Activated CD4-positive, alpha-beta T cell treated with anti-CD3 and anti-CD28 coated beads, Interleukin-2, amount 10 ng/mL, durations not matched to agents 24 days and 14 days (primary cell): Measurements from ENCODE around the gene PRSS53. TPM values are rescaled to one million over a fixed set of nuclear protein-coding genes. Genes with fewer than 3 reads are reported as not detected.

Experiments
- DNase-seq: peaks from one replicate; pipeline ENCODE4 v3.0.0; 2022
- H3K27ac Mint-ChIP-seq: one replicate; pipeline ENCODE4 v1.8.0; 2022; ENCODE audit warnings: mild to moderate bottlenecking, mixed read lengths
- H3K27me3 Mint-ChIP-seq: one replicate; pipeline ENCODE4 v1.8.0; 2022; ENCODE audit warnings: mixed read lengths
- H3K36me3 Mint-ChIP-seq: one replicate; pipeline ENCODE4 v1.8.0; 2022; ENCODE audit warnings: low read depth, mild to moderate bottlenecking, mixed read lengths
- H3K4me1 Mint-ChIP-seq: one replicate; pipeline ENCODE4 v1.8.0; 2021; ENCODE audit warnings: mixed read lengths
- H3K4me3 Mint-ChIP-seq: one replicate; pipeline ENCODE4 v1.8.0; 2022; ENCODE audit warnings: mild to moderate bottlenecking, moderate library complexity, mixed read lengths
- H3K9me3 Mint-ChIP-seq: one replicate; pipeline ENCODE4 v1.8.0; 2021; ENCODE audit warnings: mixed read lengths
- intact Hi-C: fragments of 100-400 bp; cut with micrococcal nuclease; formaldehyde crosslinking; loops from one replicate; pipeline ENCODE4 v1.15.1; 2023
- total RNA-seq: library from RNA; stranded (reverse); gene quantifications from 2 replicates; pipeline ENCODE4 v1.2.3, GENCODE V29; 2022

The PRSS53 gene
- total RNA-seq, 1 donor from 2014 or later: 4.8 TPM

- DNase-seq: no peak
- intact Hi-C loops: no loop called here
- peaks cover 8% of the 10 kb centered on the region for H3K4me1 Mint-ChIP-seq
- H3K36me3 Mint-ChIP-seq: peaks cover 38% of the 10 kb centered on the region
- no peaks in the 10 kb centered on the region for H3K27me3 Mint-ChIP-seq
- no peaks in the 10 kb centered on the region for H3K9me3 Mint-ChIP-seq
- H3K4me3 Mint-ChIP-seq: no peak overlapping the region
- peak overlapping the region; percentile 11 for H3K27ac Mint-ChIP-seq
These were observed 6.2 kb downstream of the PRSS53 start for GRCh38 chr16:31082368-31083045.

DNA sequence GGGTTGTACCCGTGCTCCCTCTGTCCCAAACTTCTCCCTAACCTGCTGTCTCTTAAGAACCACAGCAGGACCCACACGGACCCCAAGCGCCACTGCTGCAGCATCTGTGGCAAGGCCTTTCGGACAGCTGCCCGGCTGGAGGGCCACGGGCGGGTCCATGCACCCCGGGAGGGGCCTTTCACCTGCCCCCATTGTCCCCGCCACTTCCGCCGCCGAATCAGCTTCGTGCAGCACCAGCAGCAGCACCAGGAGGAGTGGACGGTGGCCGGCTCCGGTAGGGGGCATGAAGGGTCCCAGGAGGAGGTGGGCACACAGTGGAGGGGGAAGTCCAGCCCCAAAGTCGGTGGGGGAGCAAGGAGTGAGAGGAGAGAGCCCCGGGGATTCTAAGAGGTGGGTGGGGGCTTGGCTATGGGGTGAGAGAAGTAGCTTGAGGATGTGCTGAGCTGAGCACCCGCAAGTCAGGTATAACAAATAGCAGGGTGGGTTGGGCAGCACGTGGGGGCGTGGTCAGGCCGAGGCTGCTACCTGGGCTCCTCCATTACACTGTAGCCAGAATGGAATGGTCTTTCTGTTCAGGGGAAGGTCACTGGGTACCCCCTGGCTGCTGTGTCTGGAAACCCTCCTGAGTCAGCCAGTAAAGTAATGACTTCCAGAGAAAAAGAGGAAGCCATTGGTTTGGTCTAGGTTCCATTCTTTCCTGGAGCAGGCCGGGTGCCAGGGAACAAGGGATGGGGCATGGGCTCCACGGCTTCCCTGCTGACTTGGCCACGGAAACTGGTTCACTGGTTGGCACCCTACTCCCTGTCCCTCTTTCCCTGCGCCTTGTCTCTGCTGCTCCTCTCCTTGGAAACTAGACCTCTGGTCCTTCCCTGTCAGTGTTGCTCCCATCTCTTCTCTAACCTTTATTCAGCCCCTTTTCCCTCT, 7.1 kb downstream of the PRSS53 start:
- peaks cover 37% of the 10 kb centered on the region for H3K36me3 Mint-ChIP-seq
- intact Hi-C loops: no loop called here
- DNase-seq: no peak
- H3K27me3 Mint-ChIP-seq: no peaks in the 10 kb centered on the region
- peaks cover 8% of the 10 kb centered on the region for H3K4me1 Mint-ChIP-seq
- H3K4me3 Mint-ChIP-seq: no peak overlapping the region
- H3K27ac Mint-ChIP-seq: peak overlapping the region; percentile 11
- H3K9me3 Mint-ChIP-seq: no peaks in the 10 kb centered on the region

DNA sequence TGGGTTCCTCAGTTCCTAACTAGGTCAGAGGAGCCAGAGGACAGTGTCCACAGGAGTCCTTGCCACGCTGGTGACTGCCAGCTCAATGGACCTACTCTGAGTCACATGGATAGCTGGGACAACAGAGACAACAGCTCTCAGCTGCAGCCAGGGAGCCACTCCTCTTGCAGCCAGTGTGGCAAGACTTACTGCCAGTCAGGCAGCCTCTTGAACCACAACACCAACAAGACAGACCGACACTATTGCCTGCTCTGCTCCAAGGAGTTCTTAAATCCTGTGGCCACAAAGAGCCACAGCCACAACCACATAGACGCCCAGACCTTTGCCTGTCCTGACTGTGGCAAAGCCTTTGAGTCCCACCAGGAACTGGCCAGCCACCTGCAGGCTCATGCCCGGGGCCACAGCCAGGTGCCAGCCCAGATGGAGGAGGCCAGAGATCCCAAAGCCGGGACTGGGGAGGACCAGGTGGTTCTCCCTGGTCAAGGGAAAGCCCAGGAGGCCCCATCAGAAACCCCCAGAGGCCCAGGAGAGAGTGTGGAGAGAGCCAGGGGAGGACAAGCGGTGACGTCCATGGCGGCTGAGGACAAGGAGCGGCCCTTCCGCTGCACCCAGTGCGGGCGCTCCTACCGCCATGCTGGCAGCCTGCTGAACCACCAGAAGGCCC, 7.9 kb downstream of the PRSS53 start:
- H3K9me3 Mint-ChIP-seq: no peaks in the 10 kb centered on the region
- H3K4me1 Mint-ChIP-seq: peaks cover 9% of the 10 kb centered on the region
- DNase-seq: no peak
- H3K27ac Mint-ChIP-seq: no peak overlapping the region
- no peak overlapping the region for H3K4me3 Mint-ChIP-seq
- peaks cover 37% of the 10 kb centered on the region for H3K36me3 Mint-ChIP-seq
- intact Hi-C loops: no loop called here
- no peaks in the 10 kb centered on the region for H3K27me3 Mint-ChIP-seq

GRCh38 chr16:31080035-31080629, 8.6 kb downstream of the PRSS53 start:
- intact Hi-C loops: no loop called here
- H3K27ac Mint-ChIP-seq: no peak overlapping the region
- no peak for DNase-seq
- H3K9me3 Mint-ChIP-seq: no peaks in the 10 kb centered on the region
- peaks cover 37% of the 10 kb centered on the region for H3K36me3 Mint-ChIP-seq
- H3K27me3 Mint-ChIP-seq: no peaks in the 10 kb centered on the region
- no peak overlapping the region for H3K4me3 Mint-ChIP-seq
- H3K4me1 Mint-ChIP-seq: peaks cover 9% of the 10 kb centered on the region

- Mint-ChIP-seq H3K9me3 (no peaks in the 10 kb centered on the region), H3K36me3 (peaks cover 43% of the 10 kb centered on the region), H3K4me3 (no peak overlapping the region), H3K27ac (no peak overlapping the region), H3K4me1 (peaks cover 15% of the 10 kb centered on the region), H3K27me3 (no peaks in the 10 kb centered on the region)
- no peak for DNase-seq
- intact Hi-C loops: no loop called here
These were observed 9.3 kb downstream of the PRSS53 start for GRCh38 chr16:31079342-31079944.

- no peak overlapping the region for H3K27ac Mint-ChIP-seq
- intact Hi-C loops: no loop called here
- H3K4me3 Mint-ChIP-seq: no peak overlapping the region
- H3K4me1 Mint-ChIP-seq: peaks cover 18% of the 10 kb centered on the region
- H3K9me3 Mint-ChIP-seq: no peaks in the 10 kb centered on the region
- H3K27me3 Mint-ChIP-seq: no peaks in the 10 kb centered on the region
- no peak for DNase-seq
- peaks cover 43% of the 10 kb centered on the region for H3K36me3 Mint-ChIP-seq
These were observed 10.0 kb downstream of the PRSS53 start for GRCh38 chr16:31078597-31079341.

GRCh38 chr16:31077592-31078396, 10.9 kb downstream of the PRSS53 start:
- Mint-ChIP-seq H3K4me1 (peaks cover 18% of the 10 kb centered on the region), H3K27ac (no peak overlapping the region), H3K9me3 (no peaks in the 10 kb centered on the region), H3K27me3 (no peaks in the 10 kb centered on the region), H3K36me3 (peaks cover 46% of the 10 kb centered on the region), H3K4me3 (no peak overlapping the region)
- intact Hi-C loops: no loop called here
- DNase-seq: no peak

GRCh38 chr16:31077024-31077423, 11.7 kb downstream of the PRSS53 start:
- intact Hi-C loops: no loop called here
- no peak for DNase-seq
- Mint-ChIP-seq H3K4me1 (peaks cover 22% of the 10 kb centered on the region), H3K27me3 (no peaks in the 10 kb centered on the region), H3K4me3 (no peak overlapping the region), H3K36me3 (peaks cover 49% of the 10 kb centered on the region), H3K27ac (no peak overlapping the region), H3K9me3 (no peaks in the 10 kb centered on the region)

DNA sequence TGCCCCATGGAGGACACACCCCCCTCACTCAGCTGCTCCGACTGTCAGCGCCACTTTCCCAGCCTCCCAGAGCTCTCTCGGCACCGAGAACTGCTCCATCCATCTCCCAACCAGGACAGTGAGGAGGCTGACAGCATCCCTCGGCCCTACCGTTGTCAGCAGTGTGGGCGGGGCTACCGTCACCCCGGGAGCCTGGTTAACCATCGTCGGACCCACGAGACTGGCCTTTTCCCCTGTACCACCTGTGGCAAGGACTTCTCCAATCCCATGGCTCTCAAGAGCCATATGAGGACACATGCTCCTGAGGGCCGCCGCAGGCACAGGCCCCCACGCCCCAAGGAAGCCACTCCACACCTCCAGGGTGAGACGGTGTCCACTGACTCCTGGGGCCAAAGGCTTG, 12.4 kb downstream of the PRSS53 start:
- Mint-ChIP-seq H3K36me3 (peaks cover 48% of the 10 kb centered on the region), H3K27me3 (no peaks in the 10 kb centered on the region), H3K4me1 (peaks cover 28% of the 10 kb centered on the region), H3K4me3 (no peak overlapping the region), H3K9me3 (no peaks in the 10 kb centered on the region), H3K27ac (peak overlapping the region; percentile 15)
- DNase-seq: no peak
- intact Hi-C loops: no loop called here

DNA sequence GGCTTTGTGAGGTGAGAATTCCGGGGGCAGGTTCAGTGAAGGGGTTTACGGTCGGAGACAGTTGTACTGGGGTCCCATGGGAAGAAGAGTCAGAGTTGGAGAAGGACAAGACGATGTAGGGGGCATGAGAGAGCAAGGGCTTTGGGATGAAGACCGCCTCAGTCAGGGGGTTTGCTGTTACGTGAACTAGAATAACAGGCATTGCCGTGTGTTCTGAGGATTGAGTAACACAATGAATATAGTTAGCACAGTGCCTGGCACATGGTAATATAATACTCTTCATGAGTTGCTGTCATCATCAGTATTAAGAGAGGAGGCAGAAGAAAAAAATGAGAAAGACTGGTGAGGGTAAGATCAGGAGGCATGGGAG, 13.9 kb downstream of the PRSS53 start:
- intact Hi-C loops: loop anchor here (1.0 to 5.0 kb wide), 13 partner anchors 21 to 795 kb away; partner anchors contain the start of genes ARMC5, BCKDK, FBRS and FBXL19
- Mint-ChIP-seq H3K4me3 (peak overlapping the region; percentile 90), H3K27me3 (no peaks in the 10 kb centered on the region), H3K4me1 (peaks cover 28% of the 10 kb centered on the region), H3K36me3 (peaks cover 39% of the 10 kb centered on the region), H3K9me3 (no peaks in the 10 kb centered on the region), H3K27ac (peak overlapping the region; percentile 93)
- DNase-seq: no peak

DNA sequence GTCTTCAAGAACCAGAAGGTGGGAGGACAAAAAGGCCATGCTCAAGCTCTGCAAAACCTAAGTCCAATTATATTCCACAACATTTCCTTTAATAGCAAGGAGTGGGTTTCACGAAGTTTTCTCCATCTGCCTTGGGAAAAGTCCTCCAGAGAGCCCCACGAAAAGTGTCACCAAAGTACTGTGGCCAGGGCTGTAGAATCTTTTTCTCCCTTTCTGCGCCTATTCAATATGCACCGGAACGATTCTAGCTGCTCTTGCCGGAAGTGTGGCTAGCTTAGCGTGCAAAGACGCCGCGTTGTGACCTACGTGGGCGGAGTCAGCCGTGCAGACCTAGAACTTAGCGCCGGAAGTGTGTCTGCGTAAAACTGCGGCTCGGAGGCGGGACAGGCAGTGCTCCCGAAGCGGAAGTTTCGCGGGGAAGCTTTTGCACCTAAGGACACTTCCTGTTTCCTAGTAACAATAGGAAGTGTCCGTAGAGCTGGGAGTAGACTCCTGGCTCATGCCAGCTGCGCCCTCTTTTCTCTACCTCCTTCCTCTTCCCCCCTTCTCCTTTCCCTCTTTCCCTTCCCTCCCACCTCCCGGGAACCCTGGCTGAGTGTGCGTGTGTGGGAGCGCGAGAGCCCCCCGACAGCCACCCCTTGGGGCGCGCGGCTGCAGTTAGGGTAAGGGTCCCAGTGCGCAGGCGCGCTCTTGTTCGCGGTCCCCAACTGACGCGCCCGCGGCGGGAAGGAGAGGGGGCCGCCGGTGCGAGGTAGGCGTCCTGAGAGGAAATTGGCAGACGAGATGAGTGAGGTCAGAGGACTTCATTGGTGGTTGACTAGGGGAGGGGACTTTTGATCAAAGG, 14.6 kb downstream of the PRSS53 start, which contains the start of the genes ZNF646 and ZNF668:
TSS of gene ZNF646 (plus strand) at position 453 of the 844 bp plus-strand sequence. CDS start 1,903 bp downstream, outside the sequence.
TSS of gene ZNF668 (minus strand) at position 271 of the 844 bp plus-strand sequence. CDS start 9,781 bp downstream, outside the sequence.
- H3K27me3 Mint-ChIP-seq: no peaks in the 10 kb centered on the region
- intact Hi-C loops: loop anchor here (1.0 to 5.0 kb wide), 13 partner anchors 21 to 795 kb away; partner anchors contain the start of genes ARMC5, BCKDK, FBRS and FBXL19
- H3K4me1 Mint-ChIP-seq: peaks cover 31% of the 10 kb centered on the region
- peak within 1 kb of the TSS; percentile 93 for H3K27ac Mint-ChIP-seq
- peak within 1 kb of the TSS; percentile 90 for H3K4me3 Mint-ChIP-seq
- H3K9me3 Mint-ChIP-seq: no peaks in the 10 kb centered on the region
- DNase-seq: peak; percentile 99
- peaks cover 36% of the 10 kb centered on the region for H3K36me3 Mint-ChIP-seq
